AG09309 (cell line): ENCODE results near the gene KIF26A.
A peak's percentile ranks its signal among the peaks of the same experiment; 100 is the strongest.

Source experiments
- DNase-seq: peaks from one replicate; pipeline ENCODE4 v3.0.0-alpha.2; 2010; ENCODE audit warnings: low read depth
- H3K4me3 ChIP-seq: 2 replicates; pipeline ENCODE4 v1.5.1; 2011; ENCODE audit warnings: mild to moderate bottlenecking, low read depth, low read length, moderate library complexity; ENCODE audit not compliant: control insufficient read depth
- TF ChIP-seq, protein P1 (sequence below): IDR thresholded peaks from 2 replicates; pipeline ENCODE4 v1.5.1; 2011; ENCODE audit warnings: mild to moderate bottlenecking, low read depth, low read length, inconsistent platforms; ENCODE audit not compliant: insufficient read depth, control insufficient read depth; ENCODE audit errors: missing control alignments

Gene KIF26A

DNA sequence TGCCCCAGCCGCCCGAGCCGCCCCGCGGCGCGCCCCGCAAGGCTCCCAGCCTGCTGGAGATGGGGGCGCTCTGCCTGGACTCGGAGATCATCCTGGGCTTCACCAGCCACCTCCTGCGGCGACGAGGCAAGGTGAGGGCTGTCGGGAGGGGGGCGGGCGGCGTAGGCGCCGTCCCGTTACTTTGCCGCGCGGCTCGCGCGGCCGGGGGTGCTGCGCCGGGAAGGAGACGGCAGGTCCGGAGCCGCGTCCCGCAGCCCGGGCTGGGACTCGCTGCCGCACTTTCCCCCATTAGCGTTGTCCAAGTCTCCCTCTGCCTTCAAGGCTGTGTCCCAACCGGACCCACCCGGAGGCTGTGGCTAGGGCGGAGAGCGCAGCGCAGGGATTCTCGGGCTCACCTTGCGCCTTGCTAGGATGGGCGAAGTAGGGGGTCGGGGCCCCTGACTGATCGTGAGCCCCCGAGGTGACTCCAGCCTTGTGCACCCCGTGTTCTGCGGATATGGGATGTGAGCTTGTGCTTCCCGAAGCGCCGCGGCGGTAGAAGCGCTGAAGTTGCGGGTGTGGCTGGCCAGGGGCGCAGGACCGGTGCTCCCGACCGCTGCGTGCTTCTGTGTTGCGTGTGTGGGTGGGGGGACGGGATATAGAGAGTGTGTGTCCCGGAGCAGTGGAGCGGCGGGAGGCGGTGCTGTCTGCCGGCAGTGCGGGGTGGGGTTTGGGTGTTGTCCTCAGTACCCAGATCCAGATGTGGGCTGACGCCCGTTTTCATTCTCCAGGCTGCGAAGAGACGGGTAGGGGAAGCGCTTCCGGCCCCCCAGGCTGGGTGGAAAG lies 1.7 kb upstream of the KIF26A start:
- no peak for DNase-seq
- H3K4me3 ChIP-seq: no peak overlapping the region
- TF ChIP-seq, protein P1, sequence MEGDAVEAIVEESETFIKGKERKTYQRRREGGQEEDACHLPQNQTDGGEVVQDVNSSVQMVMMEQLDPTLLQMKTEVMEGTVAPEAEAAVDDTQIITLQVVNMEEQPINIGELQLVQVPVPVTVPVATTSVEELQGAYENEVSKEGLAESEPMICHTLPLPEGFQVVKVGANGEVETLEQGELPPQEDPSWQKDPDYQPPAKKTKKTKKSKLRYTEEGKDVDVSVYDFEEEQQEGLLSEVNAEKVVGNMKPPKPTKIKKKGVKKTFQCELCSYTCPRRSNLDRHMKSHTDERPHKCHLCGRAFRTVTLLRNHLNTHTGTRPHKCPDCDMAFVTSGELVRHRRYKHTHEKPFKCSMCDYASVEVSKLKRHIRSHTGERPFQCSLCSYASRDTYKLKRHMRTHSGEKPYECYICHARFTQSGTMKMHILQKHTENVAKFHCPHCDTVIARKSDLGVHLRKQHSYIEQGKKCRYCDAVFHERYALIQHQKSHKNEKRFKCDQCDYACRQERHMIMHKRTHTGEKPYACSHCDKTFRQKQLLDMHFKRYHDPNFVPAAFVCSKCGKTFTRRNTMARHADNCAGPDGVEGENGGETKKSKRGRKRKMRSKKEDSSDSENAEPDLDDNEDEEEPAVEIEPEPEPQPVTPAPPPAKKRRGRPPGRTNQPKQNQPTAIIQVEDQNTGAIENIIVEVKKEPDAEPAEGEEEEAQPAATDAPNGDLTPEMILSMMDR: no peak

DNA sequence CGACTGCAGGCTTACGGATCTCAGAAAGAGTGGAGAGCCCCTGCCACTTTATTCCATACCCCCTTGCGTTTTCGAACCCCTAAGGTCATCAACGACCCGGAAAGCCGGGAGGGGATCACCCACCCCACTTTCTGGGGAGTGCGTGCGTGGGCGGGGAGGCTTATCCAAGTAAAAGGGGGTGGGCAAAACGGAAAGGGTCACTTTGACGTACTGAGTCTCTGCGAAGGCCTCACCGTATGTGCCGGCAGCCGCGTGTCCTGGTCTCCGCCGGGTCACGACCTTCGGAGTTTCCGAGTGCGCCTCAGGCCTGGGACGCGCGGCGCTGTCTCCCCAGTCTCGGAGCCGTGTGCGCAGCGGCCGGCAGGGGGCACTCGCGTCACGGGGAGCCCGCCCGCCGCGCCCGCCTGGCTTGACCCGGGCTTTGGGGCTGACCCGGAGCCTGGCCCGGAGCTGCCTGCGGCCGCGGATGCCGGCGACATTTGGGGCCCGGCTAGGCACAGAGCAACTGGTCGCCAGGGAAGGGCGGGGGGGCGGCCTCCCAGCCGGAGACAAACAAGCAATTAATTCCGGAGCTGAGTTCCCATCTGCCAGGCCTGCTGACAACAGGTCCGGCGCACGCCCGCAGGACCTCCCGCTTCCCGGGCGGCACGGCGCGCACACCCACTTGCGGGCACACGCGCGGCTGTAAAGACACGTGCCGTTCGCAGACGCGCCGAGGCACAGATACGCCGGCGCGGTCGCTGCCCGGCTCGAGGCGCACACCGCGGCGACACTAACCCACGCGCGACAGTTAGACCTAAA lies 890 bp upstream of the KIF26A start:
- no peak for DNase-seq
- TF ChIP-seq, protein P1: peak; percentile 48
- H3K4me3 ChIP-seq: no peak overlapping the region

DNA sequence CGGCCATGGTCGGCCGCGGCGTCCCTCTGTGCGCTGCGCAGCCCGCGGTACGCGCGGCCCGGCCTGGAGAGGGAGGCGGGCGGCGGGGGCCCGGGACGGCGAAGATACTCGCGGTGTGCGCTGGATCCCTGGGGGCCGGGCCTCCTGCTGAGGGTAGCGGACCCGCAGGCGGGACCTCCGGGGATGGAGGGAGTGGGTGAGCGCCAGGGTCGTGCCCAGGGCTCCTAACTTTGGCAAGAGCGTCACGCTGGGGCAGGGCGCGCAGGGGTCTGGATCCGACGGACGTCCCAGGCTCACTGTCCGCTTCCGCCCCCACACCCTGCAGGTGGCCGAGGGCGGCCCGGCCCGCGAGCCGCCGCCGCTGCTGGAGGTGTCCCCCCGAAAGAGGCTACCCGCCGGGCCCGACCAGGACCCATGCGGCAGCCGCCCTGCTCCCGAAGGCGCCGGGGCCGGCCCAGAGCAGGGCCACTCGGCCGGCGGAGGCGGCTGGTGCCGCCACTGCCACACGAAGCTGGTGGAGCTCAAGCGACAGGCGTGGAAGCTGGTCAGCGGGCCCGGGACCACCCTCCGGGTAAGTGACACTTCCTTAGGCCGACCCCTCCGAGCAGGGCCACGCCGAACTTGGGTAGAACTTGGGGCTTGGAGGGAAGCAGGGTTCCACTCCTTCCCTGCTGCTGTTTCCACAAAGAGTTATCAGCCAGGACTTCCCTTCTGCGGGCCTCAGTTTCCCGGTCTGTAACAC lies 502 bp downstream of the KIF26A start:
- DNase-seq: no peak
- H3K4me3 ChIP-seq: no peak overlapping the region
- TF ChIP-seq, protein P1: no peak

DNA sequence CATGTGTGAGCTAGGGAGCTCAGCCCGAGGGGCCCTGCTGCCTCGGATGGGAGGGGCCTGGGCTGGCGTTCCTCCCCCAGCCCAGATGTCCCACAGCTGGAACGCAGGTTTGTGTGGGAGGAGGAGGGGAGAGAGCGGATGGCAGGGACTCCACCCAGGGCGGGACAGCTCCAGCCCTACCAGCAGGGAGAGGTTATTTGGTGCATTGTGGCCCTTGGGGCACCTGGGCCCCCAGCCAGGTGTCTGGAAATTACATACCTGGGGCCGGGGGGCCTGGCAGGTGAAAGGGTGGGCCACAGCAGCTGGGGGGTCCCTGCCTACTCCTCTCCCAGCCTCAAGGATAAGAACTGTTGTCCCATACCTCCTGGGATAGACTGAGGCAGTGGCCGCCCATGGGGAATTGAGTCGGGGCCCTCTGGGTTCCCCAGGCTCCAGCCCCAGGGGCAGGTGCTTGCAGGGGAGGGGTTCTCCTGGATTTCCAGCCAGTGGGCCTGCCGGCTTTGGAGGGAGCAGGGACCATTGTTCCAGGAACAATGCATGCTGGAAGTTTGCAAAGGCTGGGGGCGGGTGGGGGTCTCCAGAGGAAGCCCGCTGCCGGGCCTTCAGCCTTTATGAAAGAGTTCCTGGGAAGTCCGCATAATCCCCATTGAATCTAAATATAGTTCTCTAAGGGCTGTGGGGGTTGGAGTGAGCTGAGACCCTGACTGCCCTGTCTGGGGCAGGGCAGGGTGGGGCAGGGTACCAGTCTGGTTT lies 1.2 kb downstream of the KIF26A start:
- TF ChIP-seq, protein P1: no peak
- no peak for DNase-seq
- H3K4me3 ChIP-seq: no peak overlapping the region

DNA sequence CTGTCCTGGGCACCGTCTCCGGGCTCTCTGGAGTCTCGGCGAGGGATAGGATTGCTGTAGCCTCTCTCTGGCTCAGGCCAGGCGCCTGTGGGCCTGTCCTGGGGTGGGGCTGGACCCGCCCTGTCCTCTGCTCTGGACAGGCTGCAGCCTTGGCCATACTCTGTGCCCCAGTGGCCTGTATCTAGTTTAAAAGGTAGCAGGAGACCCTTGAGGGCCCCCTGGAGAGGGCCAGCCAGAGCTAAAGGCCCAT lies 1.8 kb downstream of the KIF26A start:
- no peak for DNase-seq
- TF ChIP-seq, protein P1: no peak
- no peak overlapping the region for H3K4me3 ChIP-seq
